ENCODE data around the gene LOC101059915.
A peak's percentile ranks its signal among the peaks of the same experiment; 100 is the strongest.
"Not testable (repeated sequence)": the region's sequence is repeated elsewhere in the genome, so short reads cannot be mapped to it uniquely, and the experiment has no call there.

LOC101059915 gene

DNA sequence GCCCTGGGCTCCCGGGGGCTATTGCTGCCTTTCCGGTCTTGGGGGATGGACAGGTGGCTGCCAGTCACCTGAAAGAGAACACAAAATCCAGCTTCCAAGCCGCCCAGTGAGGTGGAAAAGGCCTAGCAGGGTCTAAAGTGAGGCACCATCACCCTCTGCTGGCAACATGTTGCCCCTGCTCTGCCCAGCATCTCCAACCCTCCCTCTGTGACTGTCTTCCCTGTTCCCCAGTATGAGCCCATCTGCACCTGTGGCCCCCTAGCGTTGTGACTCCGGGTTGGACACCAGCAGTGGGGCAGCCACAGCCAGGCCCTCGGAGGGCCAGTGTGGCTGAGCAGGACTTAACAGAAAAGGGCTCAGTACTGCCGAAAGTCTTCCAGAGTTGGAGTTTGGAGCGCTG is 3.1 kb upstream of the LOC101059915 start:
- H3K27me3 ChIP-seq (ENCODE audit: control insufficient read depth, insufficient read depth, low read length, poor library complexity, severe bottlenecking); H3K9me3 ChIP-seq (ENCODE audit: control insufficient read depth, low read length); H3K27ac Mint-ChIP-seq; H3K4me1 ChIP-seq (ENCODE audit: control insufficient read depth, insufficient read depth, low read length); H3K36me3 Mint-ChIP-seq (ENCODE audit: low read depth); H3K4me3 Mint-ChIP-seq; H3K36me3 ChIP-seq (ENCODE audit: control insufficient read depth, insufficient read depth, low read length); H3K9ac ChIP-seq (ENCODE audit: extremely low read depth, low read length, poor library complexity, severe bottlenecking); H3K4me3 ChIP-seq (ENCODE audit: low read length); H3K27ac ChIP-seq (ENCODE audit: low read depth, low read length); H3K4me1 Mint-ChIP-seq; H3K27me3 Mint-ChIP-seq (ENCODE audit: insufficient read depth): not testable (repeated sequence)
- peaks cover 69% of the 10 kb centered on the region for H3K9me3 Mint-ChIP-seq
- TF ChIP-seq, protein P1, sequence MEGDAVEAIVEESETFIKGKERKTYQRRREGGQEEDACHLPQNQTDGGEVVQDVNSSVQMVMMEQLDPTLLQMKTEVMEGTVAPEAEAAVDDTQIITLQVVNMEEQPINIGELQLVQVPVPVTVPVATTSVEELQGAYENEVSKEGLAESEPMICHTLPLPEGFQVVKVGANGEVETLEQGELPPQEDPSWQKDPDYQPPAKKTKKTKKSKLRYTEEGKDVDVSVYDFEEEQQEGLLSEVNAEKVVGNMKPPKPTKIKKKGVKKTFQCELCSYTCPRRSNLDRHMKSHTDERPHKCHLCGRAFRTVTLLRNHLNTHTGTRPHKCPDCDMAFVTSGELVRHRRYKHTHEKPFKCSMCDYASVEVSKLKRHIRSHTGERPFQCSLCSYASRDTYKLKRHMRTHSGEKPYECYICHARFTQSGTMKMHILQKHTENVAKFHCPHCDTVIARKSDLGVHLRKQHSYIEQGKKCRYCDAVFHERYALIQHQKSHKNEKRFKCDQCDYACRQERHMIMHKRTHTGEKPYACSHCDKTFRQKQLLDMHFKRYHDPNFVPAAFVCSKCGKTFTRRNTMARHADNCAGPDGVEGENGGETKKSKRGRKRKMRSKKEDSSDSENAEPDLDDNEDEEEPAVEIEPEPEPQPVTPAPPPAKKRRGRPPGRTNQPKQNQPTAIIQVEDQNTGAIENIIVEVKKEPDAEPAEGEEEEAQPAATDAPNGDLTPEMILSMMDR (conservative IDR thresholded peaks at IDR 0.05): peak; percentile 79
- DNase-seq: peak; percentile 89
- WGBS, 2 experiments (ENCODE audit: insufficient coverage in 1 of 2, insufficient read length in 1 of 2): 61% methylated on average over 8 of the region's 8 CpGs; no CpG with 5 or more reads in 1 of the 2 experiments

DNA sequence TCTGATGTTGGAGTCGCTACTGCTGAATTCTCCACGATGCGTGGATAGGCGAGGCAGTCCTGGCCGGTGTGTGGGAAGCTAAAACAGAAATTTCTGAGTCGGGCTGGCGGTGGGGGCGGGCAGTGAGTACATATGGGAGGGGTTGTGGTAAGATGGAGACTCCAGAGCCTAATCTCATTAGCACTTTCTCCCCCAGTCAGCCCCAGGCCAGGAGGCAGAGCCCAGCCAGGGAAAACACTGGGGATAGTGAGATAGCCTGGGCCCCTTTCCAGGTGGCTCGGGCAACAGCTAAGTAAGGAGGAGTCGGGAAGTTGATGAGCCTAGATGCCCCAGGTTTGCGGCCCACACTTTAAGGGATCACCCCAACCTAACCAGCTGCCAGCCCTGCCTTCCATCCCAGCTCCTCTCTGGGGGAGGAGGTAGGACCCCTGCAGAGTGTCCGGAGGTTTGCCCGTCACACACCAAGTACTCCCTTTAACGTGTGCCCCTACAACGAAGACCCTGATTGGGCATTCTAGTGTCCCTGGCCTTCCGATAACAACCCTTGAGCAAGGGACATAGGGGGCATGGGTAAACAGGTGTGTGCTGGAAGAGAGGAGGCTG is 2.4 kb upstream of the LOC101059915 start:
- H3K27me3 Mint-ChIP-seq (ENCODE audit: insufficient read depth): peaks cover 2% of the 10 kb centered on the region
- H3K4me1 Mint-ChIP-seq: no peaks in the 10 kb centered on the region
- H3K36me3 Mint-ChIP-seq (ENCODE audit: low read depth): no peaks in the 10 kb centered on the region
- no peak overlapping the region for H3K27ac ChIP-seq (ENCODE audit: low read depth, low read length)
- no peaks in the 10 kb centered on the region for H3K36me3 ChIP-seq (ENCODE audit: control insufficient read depth, insufficient read depth, low read length)
- no peaks in the 10 kb centered on the region for H3K9me3 ChIP-seq (ENCODE audit: control insufficient read depth, low read length)
- H3K4me3 ChIP-seq (ENCODE audit: low read length): no peak overlapping the region
- 90 to 100% methylated on average over 3 to 10 of the region's 16 CpGs for WGBS, 2 experiments (ENCODE audit: insufficient coverage in 1 of 2, insufficient read length in 1 of 2)
- H3K9ac ChIP-seq (ENCODE audit: extremely low read depth, low read length, poor library complexity, severe bottlenecking): no peak overlapping the region
- no peak overlapping the region for H3K27ac Mint-ChIP-seq
- no peak for DNase-seq
- H3K27me3 ChIP-seq (ENCODE audit: control insufficient read depth, insufficient read depth, low read length, poor library complexity, severe bottlenecking): no peaks in the 10 kb centered on the region
- H3K9me3 Mint-ChIP-seq: peaks cover 64% of the 10 kb centered on the region
- no peak overlapping the region for H3K4me3 Mint-ChIP-seq
- TF ChIP-seq, protein P1 (conservative IDR thresholded peaks at IDR 0.05): no peak
- H3K4me1 ChIP-seq (ENCODE audit: control insufficient read depth, insufficient read depth, low read length): no peaks in the 10 kb centered on the region

DNA sequence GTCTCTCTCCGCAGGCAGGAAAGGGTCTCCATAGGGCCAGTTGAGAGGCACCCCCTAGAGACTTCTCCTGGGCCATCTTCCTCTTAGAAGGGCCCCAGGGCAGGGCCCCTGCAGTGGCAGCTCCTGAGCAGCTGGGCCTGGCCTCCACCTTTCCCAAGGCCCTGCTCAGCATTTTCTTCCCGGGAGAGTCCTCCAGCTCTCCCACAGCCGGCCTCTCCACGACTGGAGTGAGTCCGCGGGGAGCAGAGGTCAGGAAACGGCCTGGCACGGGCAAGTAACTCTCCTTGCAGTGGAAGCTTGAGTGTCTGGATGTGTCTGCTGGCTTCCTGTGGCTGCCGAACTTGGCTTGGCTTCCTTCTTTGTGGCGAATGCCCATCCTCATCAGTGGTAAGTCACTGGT is 1.6 kb upstream of the LOC101059915 start:
- Mint-ChIP-seq H3K4me3 (no peak overlapping the region), H3K27me3 (ENCODE audit: insufficient read depth) (peaks cover 2% of the 10 kb centered on the region), H3K36me3 (ENCODE audit: low read depth) (no peaks in the 10 kb centered on the region), H3K27ac (no peak overlapping the region), H3K9me3 (peaks cover 62% of the 10 kb centered on the region), H3K4me1 (no peaks in the 10 kb centered on the region)
- H3K27ac ChIP-seq (ENCODE audit: low read depth, low read length): no peak overlapping the region
- H3K4me1 ChIP-seq (ENCODE audit: control insufficient read depth, insufficient read depth, low read length): no peaks in the 10 kb centered on the region
- H3K27me3 ChIP-seq (ENCODE audit: control insufficient read depth, insufficient read depth, low read length, poor library complexity, severe bottlenecking): no peaks in the 10 kb centered on the region
- DNase-seq: no peak
- H3K4me3 ChIP-seq (ENCODE audit: low read length): no peak overlapping the region
- TF ChIP-seq, protein P1 (conservative IDR thresholded peaks at IDR 0.05): no peak
- no peak overlapping the region for H3K9ac ChIP-seq (ENCODE audit: extremely low read depth, low read length, poor library complexity, severe bottlenecking)
- no peaks in the 10 kb centered on the region for H3K36me3 ChIP-seq (ENCODE audit: control insufficient read depth, insufficient read depth, low read length)
- WGBS, 2 experiments (ENCODE audit: insufficient coverage in 1 of 2, insufficient read length in 1 of 2): 88 to 90% methylated on average over 2 to 10 of the region's 10 CpGs
- no peaks in the 10 kb centered on the region for H3K9me3 ChIP-seq (ENCODE audit: control insufficient read depth, low read length)
